NOMO-1 (cell line): Measurements from ENCODE around the gene PGC.

Experiments used
- DNase-seq, 2 experiments: peaks; one replicate each; lab custom pipeline; 2025; ENCODE audit not compliant: unreplicated experiment in 2 of 2; lab: John Stamatoyannopoulos, UW

PGC gene

GRCh38 chr6:41687501-41688175, 59.6 kb downstream of the PGC start:
- no peak for DNase-seq
